ENCODE data around the gene MUC15. TPM values are rescaled to one million over a fixed set of nuclear protein-coding genes. Genes with fewer than 3 reads are reported as not detected.

MUC15 gene
- polyA plus RNA-seq, 3 donors = 2.0 TPM; not detected in 2

- 73 to 80% (median 77%) methylated on average over 2 of the region's 2 CpGs for WGBS, 3 donors
- H3K27ac ChIP-seq (ENCODE audit: low read depth, low read length) = no peak overlapping the region
These were observed 52.6 kb downstream of the MUC15 start for GRCh38 chr11:26519469-26519868.

- 52 to 67% (median 64%) methylated on average over 2 of the region's 2 CpGs for WGBS, 3 donors
- H3K27ac ChIP-seq (ENCODE audit: low read depth, low read length) = no peak overlapping the region
These were observed 59.9 kb downstream of the MUC15 start for GRCh38 chr11:26512196-26512595.

- WGBS, 3 donors = 63 to 80% (median 77%) methylated on average over 2 of the region's 2 CpGs
- H3K27ac ChIP-seq (ENCODE audit: low read depth, low read length) = no peak overlapping the region
These were observed 61.3 kb downstream of the MUC15 start for GRCh38 chr11:26510756-26511155.

GRCh38 chr11:26510164-26510563 is 61.9 kb downstream of the MUC15 start:
- H3K27ac ChIP-seq (ENCODE audit: low read depth, low read length) = no peak overlapping the region
- WGBS, 3 donors = 89 to 96% (median 90%) methylated on average over 2 of the region's 2 CpGs

Other genes starting within 250 kb of the MUC15 start
- under 1 TPM; 0.11 to 0.41 (median 0.24) TPM for gene ANO3, start 240.1 kb downstream of the MUC15 start, polyA plus RNA-seq
- not detected for gene SLC5A12, start 149.8 kb upstream of the MUC15 start, polyA plus RNA-seq